Panc1 (cell line): ENCODE results near the gene GUCY2D.

Experiments used
- CTCF ChIP-seq: fragments of 450-650 bp; IDR thresholded peaks from 2 replicates; pipeline ENCODE4 v1.5.1; 2017; ENCODE audit warnings: mild to moderate bottlenecking
- POLR2AphosphoS5 ChIP-seq: IDR thresholded peaks from 2 replicates; pipeline ENCODE4 v1.6.1; 2012; ENCODE audit warnings: mild to moderate bottlenecking, low read depth, low read length, moderate library complexity
- SIN3A ChIP-seq: IDR thresholded peaks from 2 replicates; pipeline ENCODE4 v1.6.1; 2012; ENCODE audit warnings: low read depth, mild to moderate bottlenecking, low read length, moderate library complexity, borderline replicate concordance; ENCODE audit not compliant: insufficient read depth

GRCh38 chr17:8062807-8063483, 60.5 kb downstream of the GUCY2D start:
- TF ChIP-seq CTCF, result no peak
- TF ChIP-seq POLR2AphosphoS5, result no peak
- TF ChIP-seq SIN3A, result no peak
